ENCODE measurements around the gene ACTL9. TPM values are rescaled to one million over a fixed set of nuclear protein-coding genes. Genes with fewer than 3 reads are reported as not detected.

The ACTL9 gene
- total RNA-seq, 1 donor from 2014 or later: not detected

Other genes with a start within 250 kb of the ACTL9 start
- gene PRAM1, start 196.2 kb downstream of the ACTL9 start, total RNA-seq: not detected in 2 replicates
- 2.2 and 3.4 TPM in 2 replicates for gene ZNF414, start 184.6 kb downstream of the ACTL9 start, total RNA-seq
- under 0.01 TPM in 1 of 2 replicates, not detected in the other for gene MYO1F, start 121.4 kb downstream of the ACTL9 start, total RNA-seq
- not detected in 2 replicates for gene ADAMTS10, start 88.1 kb downstream of the ACTL9 start, total RNA-seq
- gene NFILZ, start 68.2 kb downstream of the ACTL9 start, total RNA-seq: not detected in 2 replicates
- not detected in 2 replicates for gene OR2Z1, start 22.8 kb upstream of the ACTL9 start, total RNA-seq
- 30.5 and 40.3 TPM in 2 replicates for gene ZNF558, start 133.5 kb upstream of the ACTL9 start, total RNA-seq
- not detected in 2 replicates for gene MBD3L1, start 133.6 kb upstream of the ACTL9 start, total RNA-seq

All from bronchial epithelial cell (primary cell).